ENCODE measurements around the gene TOMM22.
A peak's percentile ranks its signal among the peaks of the same experiment; 100 is the strongest.

TOMM22 gene

GRCh38 chr22:38689651-38690050 is 7.9 kb downstream of the TOMM22 start:
- Histone ChIP-seq H3K9ac (no peak overlapping the region), H3K4me3 (no peak overlapping the region), H3K36me3 (peaks cover 61 to 100% (median 94%) of the 10 kb centered on the region in 11 experiments), H4K20me1 (peaks cover 16 to 78% (median 38%) of the 10 kb centered on the region in 11 experiments; a peak in 18 of 22 replicates), H3K4me1 (peaks cover 0 to 18% (median 0%) of the 10 kb centered on the region in 10 experiments; a peak in 6 of 20 replicates), H3K27ac (no peak overlapping the region), H3K4me2 (no peak overlapping the region), H3K27me3 (no peaks in the 10 kb centered on the region), H3K9me3 (replicated peaks in 1 of 11) (no peaks in the 10 kb centered on the region)
- no peak for TF ChIP-seq Cebpa-rat (IDR thresholded peaks at IDR 0.05)

DNA sequence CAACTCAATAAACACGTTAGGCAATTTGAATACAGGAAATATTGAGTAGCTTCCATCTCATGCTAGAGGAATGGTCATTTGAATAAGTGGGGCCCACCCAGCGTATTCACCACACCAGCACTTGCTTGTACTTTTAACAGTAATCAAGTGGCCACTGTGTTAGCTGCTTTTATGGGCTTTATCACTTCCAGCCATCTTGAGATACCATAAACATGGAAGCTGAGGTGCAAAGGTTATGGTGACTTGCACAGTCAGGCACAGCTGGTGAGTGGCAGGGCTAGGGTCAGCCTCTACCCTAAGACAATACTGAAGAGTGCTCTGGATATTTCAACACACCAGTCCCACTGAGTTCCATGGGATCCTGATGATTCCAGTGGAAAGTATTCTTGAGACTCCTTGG is 12.3 kb downstream of the TOMM22 start:
- Histone ChIP-seq H3K4me2 (peak overlapping the region in 2 of 11 experiments; percentile 30 to 31; a peak in 3 of 22 replicates), H3K4me3 (no peak overlapping the region), H3K9me3 (replicated peaks in 1 of 11) (no peaks in the 10 kb centered on the region), H3K36me3 (peaks cover 28 to 82% (median 59%) of the 10 kb centered on the region in 11 experiments), H3K9ac (no peak overlapping the region), H3K27me3 (no peaks in the 10 kb centered on the region), H3K4me1 (peaks cover 26 to 62% (median 31%) of the 10 kb centered on the region in 10 experiments), H3K27ac (no peak overlapping the region), H4K20me1 (peaks cover 16 to 89% (median 43%) of the 10 kb centered on the region in 11 experiments; a peak in 18 of 22 replicates)
- TF ChIP-seq Cebpa-rat (IDR thresholded peaks at IDR 0.05): no peak

GRCh38 chr22:38694940-38695339 is 13.2 kb downstream of the TOMM22 start:
- Histone ChIP-seq H3K27ac (no peak overlapping the region), H3K4me3 (no peak overlapping the region), H3K36me3 (peaks cover 20 to 73% (median 50%) of the 10 kb centered on the region in 11 experiments; a peak in 21 of 22 replicates), H3K4me2 (peak overlapping the region in 4 of 11 experiments; percentile 10 to 99 (median 27); a peak in 5 of 22 replicates), H3K9me3 (replicated peaks in 1 of 11) (no peaks in the 10 kb centered on the region), H3K4me1 (peaks cover 35 to 69% (median 40%) of the 10 kb centered on the region in 10 experiments), H4K20me1 (peaks cover 12 to 88% (median 39%) of the 10 kb centered on the region in 11 experiments; a peak in 17 of 22 replicates), H3K27me3 (no peaks in the 10 kb centered on the region), H3K9ac (no peak overlapping the region)
- no peak for TF ChIP-seq Cebpa-rat (IDR thresholded peaks at IDR 0.05)

- Histone ChIP-seq H3K27ac (peak overlapping the region in 4 of 11 experiments; percentile 3 to 51 (median 49); a peak in 7 of 22 replicates), H3K4me2 (peak overlapping the region; percentile 90 to 99 (median 93)), H3K9ac (peak overlapping the region in 6 of 11 experiments; percentile 8 to 97 (median 36); a peak in 5 of 22 replicates), H3K4me1 (peaks cover 42 to 75% (median 49%) of the 10 kb centered on the region in 10 experiments), H3K27me3 (peaks cover 0 to 7% (median 0%) of the 10 kb centered on the region in 11 experiments; a peak in 2 of 22 replicates), H3K9me3 (replicated peaks in 1 of 11) (no peaks in the 10 kb centered on the region), H3K36me3 (peaks cover 15 to 55% (median 33%) of the 10 kb centered on the region in 11 experiments; a peak in 21 of 22 replicates), H4K20me1 (peaks cover 9 to 75% (median 30%) of the 10 kb centered on the region in 11 experiments; a peak in 15 of 22 replicates), H3K4me3 (peak overlapping the region in 5 of 10 experiments; percentile 11 to 87 (median 21); a peak in 6 of 20 replicates)
- no peak for TF ChIP-seq Cebpa-rat (IDR thresholded peaks at IDR 0.05)
Measured at GRCh38 chr22:38696606-38697424, 15.1 kb downstream of the TOMM22 start.

DNA sequence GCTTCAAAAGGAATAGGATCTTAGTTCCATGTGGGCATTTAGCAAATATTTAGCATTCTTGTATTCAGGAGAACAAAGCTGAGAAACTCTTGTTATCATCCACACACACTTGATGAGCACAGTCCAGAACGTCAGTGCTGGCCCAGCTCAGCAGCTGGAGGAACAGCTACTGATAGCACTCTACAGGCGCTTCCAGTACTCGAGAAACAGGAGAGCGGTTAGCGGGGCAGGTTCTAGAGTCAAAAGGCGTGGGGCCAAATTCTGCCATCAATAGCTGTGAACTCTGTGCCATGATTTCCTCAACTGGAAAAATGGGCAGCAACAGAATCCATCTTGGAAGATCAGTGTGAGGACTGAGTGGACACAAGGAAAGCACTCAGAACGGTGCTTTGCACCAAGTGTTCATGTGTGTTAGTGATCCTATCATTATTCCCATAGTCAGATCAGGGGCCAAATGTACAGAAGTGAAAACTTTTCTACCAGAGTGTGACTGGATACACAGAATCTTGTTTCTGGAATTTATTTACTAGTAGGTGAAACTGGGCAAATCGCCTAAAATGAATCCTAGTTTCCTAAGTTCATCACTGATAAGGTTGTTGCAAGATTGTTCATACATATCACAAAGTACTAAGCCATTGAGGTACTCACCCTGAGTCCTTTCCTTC is 15.8 kb downstream of the TOMM22 start:
- Histone ChIP-seq H3K4me3 (peak overlapping the region in 9 of 10 experiments; percentile 11 to 90 (median 85); a peak in 11 of 20 replicates), H4K20me1 (peaks cover 9 to 67% (median 30%) of the 10 kb centered on the region in 11 experiments; a peak in 15 of 22 replicates), H3K36me3 (peaks cover 15 to 47% (median 26%) of the 10 kb centered on the region in 11 experiments; a peak in 21 of 22 replicates)

GRCh38 chr22:38698407-38699094 is 16.8 kb downstream of the TOMM22 start:
- Histone ChIP-seq H3K27ac (no peak overlapping the region), H3K9ac (peak overlapping the region in 10 of 11 experiments; percentile 87 to 97 (median 94); a peak in 15 of 22 replicates), H3K4me1 (peaks cover 44 to 71% (median 54%) of the 10 kb centered on the region in 10 experiments), H3K36me3 (peaks cover 10 to 37% (median 16%) of the 10 kb centered on the region in 11 experiments; a peak in 19 of 22 replicates), H3K4me3 (peak overlapping the region; percentile 74 to 91 (median 88); a peak in 19 of 20 replicates), H3K9me3 (replicated peaks in 1 of 11) (no peaks in the 10 kb centered on the region), H3K27me3 (peaks cover 0 to 7% (median 0%) of the 10 kb centered on the region in 11 experiments; a peak in 2 of 22 replicates), H4K20me1 (peaks cover 9 to 58% (median 29%) of the 10 kb centered on the region in 11 experiments; a peak in 14 of 22 replicates), H3K4me2 (peak overlapping the region; percentile 90 to 99 (median 93))
- TF ChIP-seq Cebpa-rat (IDR thresholded peaks at IDR 0.05): no peak

More for the DNA sequence above, 15.8 kb downstream of the TOMM22 start:
- H3K27me3 ChIP-seq: peaks cover 0 to 7% (median 0%) of the 10 kb centered on the region in 11 experiments; a peak in 2 of 22 replicates
- no peak for TF ChIP-seq Cebpa-rat (IDR thresholded peaks at IDR 0.05)
- peak overlapping the region in 1 of 11 experiments; percentile 50; a peak in 2 of 22 replicates for H3K27ac ChIP-seq
- H3K9me3 ChIP-seq (replicated peaks in 1 of 11): no peaks in the 10 kb centered on the region
- peaks cover 44 to 78% (median 53%) of the 10 kb centered on the region in 10 experiments for H3K4me1 ChIP-seq
- peak overlapping the region in 7 of 11 experiments; percentile 8 to 97 (median 24); a peak in 6 of 22 replicates for H3K9ac ChIP-seq
- H3K4me2 ChIP-seq: peak overlapping the region; percentile 90 to 99 (median 93)

- peaks cover 44 to 70% (median 59%) of the 10 kb centered on the region in 10 experiments for H3K4me1 ChIP-seq
- peaks cover 0 to 7% (median 0%) of the 10 kb centered on the region in 11 experiments; a peak in 2 of 22 replicates for H3K27me3 ChIP-seq
- H4K20me1 ChIP-seq: peaks cover 6 to 53% (median 23%) of the 10 kb centered on the region in 11 experiments; a peak in 14 of 22 replicates
- TF ChIP-seq Cebpa-rat (IDR thresholded peaks at IDR 0.05): no peak
- H3K9ac ChIP-seq: peak overlapping the region; percentile 87 to 97 (median 94)
- peak overlapping the region; percentile 90 to 99 (median 93) for H3K4me2 ChIP-seq
- no peaks in the 10 kb centered on the region for H3K9me3 ChIP-seq (replicated peaks in 1 of 11)
- H3K27ac ChIP-seq: peak overlapping the region in 3 of 11 experiments; percentile 93 to 95 (median 95); a peak in 3 of 22 replicates
- H3K4me3 ChIP-seq: peak overlapping the region; percentile 74 to 91 (median 88)
- peaks cover 4 to 31% (median 14%) of the 10 kb centered on the region in 11 experiments; a peak in 15 of 22 replicates for H3K36me3 ChIP-seq
Measured at GRCh38 chr22:38699143-38699542, 17.4 kb downstream of the TOMM22 start.
